OCI-LY3 (cell line): ENCODE measurements around the gene LSM14A.
"Not testable (repeated sequence)": the region's sequence is repeated elsewhere in the genome, so short reads cannot be mapped to it uniquely, and the experiment has no call there.

Experiments
- H2AFZ ChIP-seq: fragments of 200-600, 300-600 bp; shearing (Covaris generic); 2 replicates; pipeline ENCODE4 v1.6.0; 2014; ENCODE audit warnings: antibody characterized with exemption, low read depth, low read length
- H3K27ac ChIP-seq: fragments of 200-600, 300-600 bp; sonication (generic); 2 replicates; pipeline ENCODE4 v1.5.1; 2014; ENCODE audit warnings: mild to moderate bottlenecking, low read length, moderate library complexity, mixed read lengths
- H3K27me3 ChIP-seq: fragments of 200-600, 300-600 bp; sonication (generic); 2 replicates; pipeline ENCODE4 v1.6.1; 2014; ENCODE audit warnings: low read depth, low read length, mixed read lengths
- H3K36me3 ChIP-seq: fragments of 200-600, 300-600 bp; sonication (generic); replicated peaks from 2 replicates; pipeline ENCODE3; 2014; ENCODE audit warnings: low read depth, low read length, mixed read lengths
- H3K4me1 ChIP-seq: fragments of 300-600, 200-600 bp; sonication (generic); 2 replicates; pipeline ENCODE4 v1.6.1; 2014; ENCODE audit warnings: low read length, mixed read lengths
- H3K4me2 ChIP-seq: fragments of 200-600, 300-600 bp; sonication (generic); 2 replicates; pipeline ENCODE4 v1.6.1; 2014; ENCODE audit warnings: low read length, mixed read lengths
- H3K4me3 ChIP-seq: fragments of 300-600, 200-600 bp; sonication (generic); 2 replicates; pipeline ENCODE4 v1.5.1; 2014; ENCODE audit warnings: antibody characterized with exemption, mild to moderate bottlenecking, low read length, moderate library complexity
- H3K79me2 ChIP-seq: fragments of 300-600, 200-600 bp; shearing (Covaris generic); 2 replicates; pipeline ENCODE4 v1.6.1; 2014; ENCODE audit warnings: mild to moderate bottlenecking, low read length, mixed read lengths
- H3K9ac ChIP-seq: fragments of 300-600, 200-600 bp; shearing (Covaris generic); 2 replicates; pipeline ENCODE4 v1.6.0; 2014; ENCODE audit warnings: mild to moderate bottlenecking, low read length, moderate library complexity
- H3K9me3 ChIP-seq: fragments of 200-600, 300-600 bp; shearing (Covaris generic); 2 replicates; pipeline ENCODE4 v1.6.1; 2014; ENCODE audit warnings: low read length, mixed read lengths; ENCODE audit not compliant: insufficient read depth
- H4K20me1 ChIP-seq: fragments of 200-600, 300-600 bp; sonication (generic); 2 replicates; pipeline ENCODE4 v1.6.1; 2016; ENCODE audit warnings: low read length, mixed read lengths; ENCODE audit not compliant: insufficient read depth
- EZH2phosphoT487 ChIP-seq: fragments of 200-600 bp; shearing (Covaris generic); IDR thresholded peaks from 2 replicates; pipeline ENCODE4 v1.6.1; 2018; ENCODE audit warnings: antibody characterized with exemption, mixed run types, low read depth
- TF ChIP-seq, protein P1 (sequence below): fragments of 200-600, 300-600 bp; sonication (generic); IDR thresholded peaks from 2 replicates; pipeline ENCODE4 v1.5.1; 2014; ENCODE audit warnings: antibody characterized with exemption, low read length, low read depth

Gene LSM14A

DNA sequence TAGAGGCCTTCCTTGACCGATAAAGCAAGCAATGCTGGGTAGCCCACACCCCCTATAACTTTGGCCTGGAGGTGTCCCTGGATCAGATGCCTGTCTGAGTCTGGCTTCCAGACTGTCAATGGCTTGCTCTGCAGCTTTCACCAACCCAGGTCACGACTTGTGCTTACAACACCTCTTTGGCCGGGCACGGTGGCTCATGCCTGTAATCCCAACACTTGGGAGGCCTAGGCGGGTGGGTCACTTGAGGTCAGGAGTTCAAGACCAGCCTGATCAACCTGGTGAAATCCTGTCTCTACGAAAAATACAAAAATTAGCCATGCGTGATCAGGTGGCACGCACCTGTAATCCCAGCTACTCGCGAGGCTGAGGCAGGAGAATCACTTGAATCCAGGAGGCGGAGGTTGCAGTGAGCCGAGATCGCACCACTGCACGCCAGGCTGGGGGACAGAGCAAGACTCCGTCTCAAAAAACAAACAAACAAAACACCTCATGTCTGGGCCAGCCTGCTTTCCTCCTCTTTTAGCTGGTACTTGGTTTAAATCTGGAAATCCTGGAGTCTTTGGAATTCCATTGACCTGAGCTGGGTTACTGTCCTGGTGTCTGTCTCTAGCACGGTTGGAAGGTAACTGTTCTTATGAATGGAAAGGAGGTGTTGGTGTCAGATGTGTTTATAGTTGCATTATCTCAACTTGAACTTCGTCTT, 71.7 kb downstream of the LSM14A start:
- no peak overlapping the region for H3K4me3 ChIP-seq
- no peak for TF ChIP-seq EZH2phosphoT487
- TF ChIP-seq, protein P1, sequence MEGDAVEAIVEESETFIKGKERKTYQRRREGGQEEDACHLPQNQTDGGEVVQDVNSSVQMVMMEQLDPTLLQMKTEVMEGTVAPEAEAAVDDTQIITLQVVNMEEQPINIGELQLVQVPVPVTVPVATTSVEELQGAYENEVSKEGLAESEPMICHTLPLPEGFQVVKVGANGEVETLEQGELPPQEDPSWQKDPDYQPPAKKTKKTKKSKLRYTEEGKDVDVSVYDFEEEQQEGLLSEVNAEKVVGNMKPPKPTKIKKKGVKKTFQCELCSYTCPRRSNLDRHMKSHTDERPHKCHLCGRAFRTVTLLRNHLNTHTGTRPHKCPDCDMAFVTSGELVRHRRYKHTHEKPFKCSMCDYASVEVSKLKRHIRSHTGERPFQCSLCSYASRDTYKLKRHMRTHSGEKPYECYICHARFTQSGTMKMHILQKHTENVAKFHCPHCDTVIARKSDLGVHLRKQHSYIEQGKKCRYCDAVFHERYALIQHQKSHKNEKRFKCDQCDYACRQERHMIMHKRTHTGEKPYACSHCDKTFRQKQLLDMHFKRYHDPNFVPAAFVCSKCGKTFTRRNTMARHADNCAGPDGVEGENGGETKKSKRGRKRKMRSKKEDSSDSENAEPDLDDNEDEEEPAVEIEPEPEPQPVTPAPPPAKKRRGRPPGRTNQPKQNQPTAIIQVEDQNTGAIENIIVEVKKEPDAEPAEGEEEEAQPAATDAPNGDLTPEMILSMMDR: no peak
- H3K4me2 ChIP-seq: no peak overlapping the region
- no peaks in the 10 kb centered on the region for H3K79me2 ChIP-seq
- H2AFZ ChIP-seq: no peak overlapping the region
- no peaks in the 10 kb centered on the region for H4K20me1 ChIP-seq
- no peaks in the 10 kb centered on the region for H3K27me3 ChIP-seq
- no peaks in the 10 kb centered on the region for H3K36me3 ChIP-seq
- no peaks in the 10 kb centered on the region for H3K4me1 ChIP-seq
- no peak overlapping the region for H3K9ac ChIP-seq
- no peaks in the 10 kb centered on the region for H3K9me3 ChIP-seq
- no peak overlapping the region for H3K27ac ChIP-seq

DNA sequence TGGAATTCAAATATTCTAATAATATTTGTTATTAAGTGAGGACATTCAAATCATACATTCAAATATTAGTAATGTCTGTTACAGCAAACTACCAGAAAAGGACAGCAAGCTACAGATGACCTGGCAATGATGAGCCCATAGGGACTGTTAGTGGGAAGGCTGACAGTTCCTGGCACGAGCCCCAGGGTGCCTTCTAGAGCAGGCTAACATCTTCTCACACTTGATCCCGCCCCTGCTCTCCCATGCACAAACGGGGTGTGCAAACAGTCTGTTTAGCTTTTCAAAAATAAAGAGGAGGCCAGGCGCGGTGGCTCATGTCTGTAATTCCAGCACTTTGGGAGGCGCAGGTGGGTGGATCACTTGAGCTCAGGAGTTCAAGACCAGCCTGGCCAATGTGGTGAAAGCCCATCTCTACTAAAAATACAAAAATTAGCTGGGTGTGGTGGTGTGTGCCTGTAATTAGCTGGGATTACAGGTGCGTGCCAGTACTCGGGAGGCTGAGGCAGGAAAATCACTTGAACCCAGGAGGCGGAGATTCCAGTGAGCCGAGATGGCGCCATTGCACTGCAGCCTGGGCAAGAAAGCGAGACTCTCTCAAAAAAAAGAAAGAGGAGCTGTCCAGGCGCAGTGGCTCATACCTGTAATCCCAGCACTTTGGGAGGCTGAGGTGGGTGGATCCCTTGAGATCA, 72.5 kb downstream of the LSM14A start:
- no peaks in the 10 kb centered on the region for H3K4me1 ChIP-seq
- TF ChIP-seq EZH2phosphoT487: no peak
- TF ChIP-seq, protein P1: no peak
- no peak overlapping the region for H3K4me3 ChIP-seq
- no peak overlapping the region for H2AFZ ChIP-seq
- no peak overlapping the region for H3K27ac ChIP-seq
- H3K79me2 ChIP-seq: no peaks in the 10 kb centered on the region
- no peaks in the 10 kb centered on the region for H3K9me3 ChIP-seq
- no peaks in the 10 kb centered on the region for H3K36me3 ChIP-seq
- no peaks in the 10 kb centered on the region for H4K20me1 ChIP-seq
- no peak overlapping the region for H3K4me2 ChIP-seq
- H3K9ac ChIP-seq: no peak overlapping the region
- no peaks in the 10 kb centered on the region for H3K27me3 ChIP-seq

DNA sequence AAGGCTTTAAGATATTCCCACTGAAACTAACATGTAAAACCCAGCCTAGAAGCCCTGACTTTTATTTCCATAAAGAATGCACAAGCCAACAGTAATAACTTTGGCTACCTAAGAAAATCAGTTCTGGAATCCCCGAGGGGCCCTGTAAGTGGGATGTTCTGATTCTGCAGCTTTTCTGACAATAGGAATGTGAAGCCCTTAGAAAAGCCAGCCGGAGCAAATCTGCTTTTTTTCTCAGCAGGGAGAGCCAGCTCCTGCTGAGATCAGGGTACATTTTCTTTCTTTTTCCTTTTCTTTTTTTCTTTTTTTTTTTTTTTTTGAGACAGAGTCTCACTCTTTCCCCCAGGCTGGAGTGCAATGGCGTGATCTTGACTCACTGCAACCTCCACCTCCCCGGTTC, 74.0 kb downstream of the LSM14A start:
- no peak overlapping the region for H3K4me3 ChIP-seq
- H4K20me1 ChIP-seq: no peaks in the 10 kb centered on the region
- H3K4me1 ChIP-seq: no peaks in the 10 kb centered on the region
- H3K79me2 ChIP-seq: no peaks in the 10 kb centered on the region
- TF ChIP-seq, protein P1: no peak
- TF ChIP-seq EZH2phosphoT487: no peak
- no peak overlapping the region for H3K4me2 ChIP-seq
- H3K27ac ChIP-seq: no peak overlapping the region
- no peak overlapping the region for H3K9ac ChIP-seq
- no peaks in the 10 kb centered on the region for H3K36me3 ChIP-seq
- no peaks in the 10 kb centered on the region for H3K9me3 ChIP-seq
- no peaks in the 10 kb centered on the region for H3K27me3 ChIP-seq
- no peak overlapping the region for H2AFZ ChIP-seq

DNA sequence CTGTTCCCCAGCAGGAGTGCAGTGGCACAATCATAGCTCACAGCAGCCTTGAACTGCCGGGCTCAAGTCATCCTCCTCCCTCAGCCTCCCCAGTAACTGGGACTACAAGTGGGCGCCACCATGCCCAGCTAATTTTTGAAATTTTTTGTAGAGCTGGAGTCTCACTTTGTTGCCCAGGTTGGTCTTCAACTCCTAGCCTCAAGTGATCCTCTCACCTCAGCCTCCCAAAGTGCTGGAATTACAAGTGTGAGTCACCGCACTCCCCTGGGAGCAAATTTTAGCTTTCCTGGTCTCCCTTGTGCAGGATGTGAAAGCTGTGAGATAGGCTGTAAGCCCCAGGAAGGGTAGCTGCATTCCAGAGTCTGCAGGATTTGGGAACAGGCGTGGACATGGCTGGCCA, 76.6 kb downstream of the LSM14A start:
- Histone ChIP-seq H3K9ac (no peak overlapping the region), H4K20me1 (no peaks in the 10 kb centered on the region), H3K4me1 (peaks cover 4% of the 10 kb centered on the region; the same call in 1 of the 2 replicates), H3K9me3 (no peaks in the 10 kb centered on the region), H3K27me3 (no peaks in the 10 kb centered on the region), H3K27ac (no peak overlapping the region), H3K36me3 (no peaks in the 10 kb centered on the region), H3K4me3 (no peak overlapping the region), H3K79me2 (no peaks in the 10 kb centered on the region), H2AFZ (no peak overlapping the region), H3K4me2 (no peak overlapping the region)
- TF ChIP-seq, protein P1: no peak
- TF ChIP-seq EZH2phosphoT487: no peak

DNA sequence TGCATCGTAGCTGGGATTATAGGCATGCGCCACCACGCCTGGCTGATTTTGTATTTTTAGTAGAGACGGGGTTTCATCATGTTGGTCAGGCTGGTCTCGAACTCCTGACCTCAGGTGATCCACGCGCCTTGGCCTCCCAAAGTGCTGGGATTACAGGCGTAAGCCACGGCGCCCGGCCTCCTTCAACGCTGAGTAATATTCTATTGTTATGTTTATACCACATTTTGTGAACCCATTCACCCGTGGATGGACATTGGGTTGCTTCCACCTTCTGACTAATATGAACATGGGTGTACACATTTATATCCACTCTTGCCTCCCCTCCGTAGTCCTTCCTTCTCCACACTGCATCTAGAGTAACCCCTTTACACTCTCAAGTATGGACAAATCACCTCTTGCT, 80.9 kb downstream of the LSM14A start:
- H3K36me3 ChIP-seq, H3K4me1 ChIP-seq, H4K20me1 ChIP-seq, H3K27ac ChIP-seq, H3K27me3 ChIP-seq, H3K9me3 ChIP-seq, H2AFZ ChIP-seq, H3K9ac ChIP-seq: not testable (repeated sequence)
- Histone ChIP-seq H3K79me2 (peaks cover 21% of the 10 kb centered on the region), H3K4me2 (peak overlapping the region; percentile 79; the same call in 1 of the 2 replicates), H3K4me3 (peak overlapping the region; percentile 95)

DNA sequence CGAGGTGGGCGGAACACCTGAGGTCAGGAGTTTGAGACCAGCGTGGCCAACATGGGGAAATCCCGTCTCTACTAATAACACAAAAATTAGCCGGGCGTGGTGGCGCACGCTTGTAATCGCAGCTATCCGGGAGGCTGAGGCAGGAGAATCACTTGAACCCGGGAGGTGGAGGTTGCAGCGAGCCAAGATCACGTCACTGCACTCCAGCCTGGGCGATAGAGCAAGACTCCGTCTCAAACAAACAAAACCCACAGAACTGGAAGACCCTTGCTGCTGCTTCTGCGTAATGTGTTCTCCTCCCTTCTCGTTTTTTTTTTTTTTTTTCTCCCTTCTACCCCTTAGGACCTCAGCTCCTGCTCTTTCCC, 81.4 kb downstream of the LSM14A start:
- H3K9ac ChIP-seq: peak overlapping the region; percentile 92
- H3K27ac ChIP-seq, H3K36me3 ChIP-seq, H4K20me1 ChIP-seq, H3K9me3 ChIP-seq, H3K4me1 ChIP-seq, H3K27me3 ChIP-seq: not testable (repeated sequence)
- peak overlapping the region; percentile 79 for H3K4me2 ChIP-seq
- peak overlapping the region; percentile 95 for H3K4me3 ChIP-seq
- H2AFZ ChIP-seq: peak overlapping the region; percentile 97
- peaks cover 21% of the 10 kb centered on the region for H3K79me2 ChIP-seq
